Astrocyte (in vitro differentiated cells and primary cell): Measurements from ENCODE around the gene PNPT1.

Experiments
- CTCF ChIP-seq: IDR thresholded peaks from 2 replicates; pipeline ENCODE4 v1.5.1; 2011; ENCODE audit warnings: low read depth, mild to moderate bottlenecking, inconsistent platforms, low read length, moderate library complexity; ENCODE audit not compliant: insufficient read depth
- EZH2 ChIP-seq: IDR thresholded peaks from 2 replicates; pipeline ENCODE4 v1.6.1; 2012; ENCODE audit warnings: mild to moderate bottlenecking, low read length, inconsistent platforms; ENCODE audit not compliant: insufficient read depth

DNA sequence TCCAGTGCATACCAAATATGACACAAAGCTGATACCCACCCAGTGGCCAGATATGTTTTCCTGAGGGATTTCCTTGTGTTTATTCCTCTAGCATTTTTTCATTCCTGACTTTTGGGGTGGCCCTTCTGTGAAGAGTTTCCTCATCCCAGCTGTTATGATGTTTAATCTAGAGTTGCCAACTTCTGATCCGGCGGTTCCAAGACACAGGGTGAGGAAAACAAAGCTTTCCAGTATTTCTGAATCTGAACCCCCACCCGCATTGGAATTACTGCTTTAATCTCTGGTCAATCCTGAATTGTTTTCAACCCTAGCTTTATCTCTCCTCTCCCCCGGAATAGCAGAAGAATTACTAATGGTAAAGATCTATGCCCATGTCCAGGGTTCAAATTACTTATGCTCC, 39.2 kb upstream of the PNPT1 start:
- TF ChIP-seq CTCF, result no peak
- TF ChIP-seq EZH2, result no peak
